K562 (cell line): Measurements from ENCODE around the gene MRPL52. TPM values are rescaled to one million over a fixed set of nuclear protein-coding genes. Genes with fewer than 3 reads are reported as not detected.

ENCODE experiments used
- BCL6 ChIP-seq: fragments of 250-450 bp; sonication (Bioruptor Pico); IDR thresholded peaks from 2 replicates; pipeline ENCODE4 v1.4.0; 2020
- E2F8 ChIP-seq: fragments of 450-650 bp; IDR thresholded peaks from 2 replicates; pipeline ENCODE4 v1.7.1; 2018; ENCODE audit warnings: mild to moderate bottlenecking, low read depth; ENCODE audit not compliant: partially characterized antibody
- ETV5 ChIP-seq: sonication (generic); formaldehyde crosslinking; IDR thresholded peaks from 2 replicates; pipeline ENCODE4 v1.4.0; 2020; ENCODE audit warnings: low read depth, mild to moderate bottlenecking, missing genetic modification reagents
- GATAD2A ChIP-seq: fragments of 450-650 bp; IDR thresholded peaks from 2 replicates; pipeline ENCODE4 v1.6.1; 2017
- HMG20A ChIP-seq: fragments of 450-650 bp; formaldehyde crosslinking; conservative IDR thresholded peaks from 2 replicates; pipeline ENCODE4 v1.4.0; 2020; ENCODE audit warnings: mild to moderate bottlenecking, mixed read lengths
- JUN ChIP-seq, 2 experiments: sonication (generic) in 1 of 2; formaldehyde crosslinking in 1 of 2; IDR thresholded peaks; 2 replicates each; pipeline versions ENCODE4 v1.6.1 to v1.8.0; 2012 to 2022; ENCODE audit warnings: borderline replicate concordance in 2 of 2, mild to moderate bottlenecking in 2 of 2, improper control_type of control experiment in 1 of 2, low read depth in 1 of 2, low read length in 1 of 2, missing genetic modification reagents in 1 of 2
- KLF13 ChIP-seq: fragments of 450-650 bp; IDR thresholded peaks from 2 replicates; pipeline ENCODE4 v1.6.1; 2016; ENCODE audit warnings: missing genetic modification characterization, low read depth, mild to moderate bottlenecking, missing compliant biosample characterization, moderate library complexity, borderline replicate concordance
- MIER1 ChIP-seq: fragments of 450-650 bp; IDR thresholded peaks from 2 replicates; pipeline ENCODE4 v1.6.1; 2016; ENCODE audit warnings: antibody characterized with exemption, mild to moderate bottlenecking, low read depth
- NCOR1 ChIP-seq: fragments of 450-650 bp; IDR thresholded peaks from 2 replicates; pipeline ENCODE4 v1.6.1; 2016; ENCODE audit warnings: mild to moderate bottlenecking, moderate library complexity
- NR4A1 ChIP-seq, 2 experiments: fragments of 250-450 bp in 1 of 2; fragments of 450-650 bp in 1 of 2; sonication (Bioruptor Pico) in 1 of 2; IDR thresholded peaks; 2 replicates each; pipeline versions ENCODE4 v1.4.0 to v1.6.1; 2016 to 2020; ENCODE audit warnings: mild to moderate bottlenecking in 2 of 2, missing compliant biosample characterization in 1 of 2, missing genetic modification characterization in 1 of 2, moderate library complexity in 1 of 2
- PHF20 ChIP-seq: fragments of 450-650 bp; IDR thresholded peaks from 2 replicates; pipeline ENCODE4 v1.6.1; 2018; ENCODE audit not compliant: partially characterized antibody
- POLR2B ChIP-seq: fragments of 450-650 bp; IDR thresholded peaks from 2 replicates; pipeline ENCODE4 v1.6.1; 2018; ENCODE audit warnings: low read depth; ENCODE audit not compliant: partially characterized antibody
- POLR3G ChIP-seq: IDR thresholded peaks from 2 replicates; pipeline ENCODE4 v1.6.1; 2011; ENCODE audit not compliant: insufficient read length, insufficient replicate concordance; ENCODE audit errors: extremely low read depth
- RUNX1 ChIP-seq: sonication (generic); IDR thresholded peaks from 2 replicates; pipeline ENCODE4 v1.6.1; 2016; ENCODE audit warnings: antibody characterized with exemption, low read depth
- SMAD4 ChIP-seq: fragments of 250-450 bp; sonication (Bioruptor Pico); conservative IDR thresholded peaks from 2 replicates; pipeline ENCODE4 v1.8.0; 2021; ENCODE audit warnings: inconsistent platforms, mild to moderate bottlenecking, moderate library complexity
- SNRNP70 ChIP-seq: fragments of 200-400 bp; formaldehyde crosslinking; optimal IDR thresholded peaks from 2 replicates; pipeline ENCODE3; 2017; ENCODE audit warnings: low read depth, low read length
- TBL1XR1 ChIP-seq, 2 experiments: IDR thresholded peaks; 2 replicates each; pipeline ENCODE4 v1.6.1; 2012; ENCODE audit warnings: improper control_type of control experiment in 2 of 2, low read length in 2 of 2, mild to moderate bottlenecking in 1 of 2
- ZBTB17 ChIP-seq: fragments of 450-650 bp; formaldehyde crosslinking; IDR thresholded peaks from 2 replicates; pipeline ENCODE4 v1.4.0; 2020; ENCODE audit warnings: mild to moderate bottlenecking
- ZBTB2 ChIP-seq: fragments of 450-650 bp; IDR thresholded peaks from 2 replicates; pipeline ENCODE4 v1.6.1; 2016; ENCODE audit warnings: antibody characterized with exemption
- ZBTB49 ChIP-seq: sonication (generic); formaldehyde crosslinking; IDR thresholded peaks from 2 replicates; pipeline ENCODE4 v1.8.0; 2022; ENCODE audit warnings: missing genetic modification reagents, mild to moderate bottlenecking, borderline replicate concordance
- ZNF41 ChIP-seq: fragments of 250-450 bp; sonication (Bioruptor Pico); conservative IDR thresholded peaks from 2 replicates; pipeline ENCODE4 v1.4.0; 2020; ENCODE audit warnings: mild to moderate bottlenecking
- ZNF507 ChIP-seq: conservative IDR thresholded peaks from 2 replicates; pipeline ENCODE4 v1.6.1; 2017; ENCODE audit warnings: missing genetic modification characterization, missing compliant biosample characterization
- polyA plus RNA-seq, 8 experiments: library from polyadenylated mRNA; depleted of rRNA in 4 of 8; stranded (reverse) in 5 of 8; unstranded in 3 of 8; fragments of >200 nt; fragmentation: Nextera tagmentation in 2 of 8; fragmentation: Illumina TruSeq in 1 of 8; extraction: Ambion mirVana in 2 of 8; extraction: Trizol in 1 of 8; gene quantifications; 2 replicates each; pipeline versions ENCODE4 v1.2.1 to v1.2.3, GENCODE V29; 2011 to 2014; ENCODE audit warnings: inconsistent platforms in 1 of 8, missing spikeins in 1 of 8
- total RNA-seq, 7 experiments: library from RNA; depleted of rRNA in 6 of 7; stranded (reverse); fragments of >200 nt in 6 of 7; fragmentation: Illumina TruSeq in 2 of 7; extraction: Trizol in 2 of 7; gene quantifications; 2 replicates each; pipeline versions ENCODE4 v1.2.1 to v1.2.3, GENCODE V29; 2011 to 2021; ENCODE audit warnings: low replicate concordance in 1 of 7

Gene MRPL52
- total and polyA plus RNA-seq, 9 of the 15 experiments (the other 6 are each of a cell fraction or from before 2014, with no cell fraction given), result 56.5 to 213 (median 168) TPM

- TF ChIP-seq E2F8, result peak; percentile 51
- no peak for TF ChIP-seq ZNF41 (CRISPR knock-in tag)
- TF ChIP-seq JUN (IDR thresholded peaks at IDR 0.05; ENCODE audit: borderline replicate concordance, low read depth, low read length), result no peak
- no peak for TF ChIP-seq JUN (CRISPR knock-in tag; IDR thresholded peaks at IDR 0.05; ENCODE audit: borderline replicate concordance)
- TF ChIP-seq POLR2B, result peak; percentile 84
- TF ChIP-seq ETV5 (CRISPR knock-in tag), result peak; percentile 81; the same call in 1 of the 2 replicates
- TF ChIP-seq ZBTB49 (CRISPR knock-in tag), result no peak
- TF ChIP-seq PHF20, result peak; percentile 76
- TF ChIP-seq SMAD4 (CRISPR knock-in tag), result 0 out of 2 replicates have a peak, but pooled peaks have one; percentile 31
- no peak for TF ChIP-seq BCL6 (CRISPR knock-in tag)
- no peak for TF ChIP-seq SNRNP70
- TF ChIP-seq NR4A1 (CRISPR knock-in tag; IDR thresholded peaks at IDR 0.05), result no peak
- TF ChIP-seq NR4A1 (tag; IDR thresholded peaks at IDR 0.05), result no peak
- peak; percentile 70; the same call in 1 of the 2 replicates for TF ChIP-seq ZBTB17 (CRISPR knock-in tag)
- no peak for TF ChIP-seq POLR3G
- peak in 1 of 2 experiments; percentile 16; a peak in 1 of 4 replicates for TF ChIP-seq TBL1XR1 (IDR thresholded peaks at IDR 0.05; ENCODE audit: low read length in 2 of 2)
- TF ChIP-seq ZBTB2, result no peak
- no peak for TF ChIP-seq ZNF507 (tag)
- no peak for TF ChIP-seq GATAD2A
- TF ChIP-seq NCOR1, result no peak
- TF ChIP-seq MIER1, result no peak
- no peak for TF ChIP-seq KLF13
- TF ChIP-seq RUNX1, result no peak
- no peak for TF ChIP-seq HMG20A (CRISPR knock-in tag)
These were observed at the start of gene MRPL52 (continued) for GRCh38 chr14:22829661-22830442.
